Measurements from ENCODE around the gene CNDP1.

CNDP1 gene

DNA sequence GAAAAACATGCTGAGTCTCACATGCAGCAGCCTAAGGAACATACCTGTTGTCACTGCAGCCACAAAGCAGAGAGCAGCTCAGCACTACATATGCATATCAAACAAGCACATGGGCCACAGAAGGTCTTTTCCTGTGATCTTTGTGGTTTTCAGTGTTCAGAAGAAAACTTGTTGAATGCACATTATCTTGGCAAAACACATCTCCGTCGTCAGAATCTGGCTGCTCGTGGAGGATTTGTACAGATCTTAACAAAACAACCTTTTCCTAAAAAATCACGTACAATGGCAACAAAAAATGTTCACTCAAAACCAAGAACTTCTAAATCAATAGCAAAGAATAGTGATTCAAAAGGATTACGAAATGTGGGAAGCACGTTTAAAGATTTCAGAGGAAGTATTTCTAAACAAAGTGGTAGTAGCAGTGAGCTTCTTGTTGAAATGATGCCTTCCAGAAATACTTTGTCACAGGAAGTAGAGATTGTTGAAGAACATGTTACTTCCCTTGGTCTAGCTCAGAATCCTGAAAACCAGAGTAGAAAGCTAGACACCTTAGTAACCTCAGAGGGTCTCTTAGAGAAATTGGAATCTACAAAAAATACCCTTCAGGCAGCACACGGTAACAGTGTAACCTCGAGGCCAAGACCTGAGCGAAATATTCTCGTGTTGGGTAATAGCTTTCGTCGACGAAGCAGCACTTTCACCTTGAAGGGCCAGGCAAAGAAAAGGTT lies 97.5 kb downstream of the CNDP1 start:
- DNase-seq, result no peak

DNA sequence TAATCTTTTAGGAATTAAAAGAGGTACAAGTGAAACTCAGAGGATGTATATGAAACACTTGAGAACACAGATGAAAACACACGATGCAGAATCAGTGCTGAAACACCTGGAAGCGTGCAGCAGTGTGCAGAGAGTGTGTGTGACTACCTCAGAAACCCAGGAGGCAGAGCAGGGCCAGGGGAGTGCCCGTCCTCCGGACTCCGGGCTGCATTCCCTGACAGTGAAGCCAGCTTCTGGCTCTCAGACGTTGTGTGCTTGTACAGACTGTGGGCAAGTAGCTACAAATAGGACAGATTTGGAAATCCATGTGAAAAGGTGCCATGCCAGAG lies 98.0 kb downstream of the CNDP1 start:
- DNase-seq, result no peak

DNA sequence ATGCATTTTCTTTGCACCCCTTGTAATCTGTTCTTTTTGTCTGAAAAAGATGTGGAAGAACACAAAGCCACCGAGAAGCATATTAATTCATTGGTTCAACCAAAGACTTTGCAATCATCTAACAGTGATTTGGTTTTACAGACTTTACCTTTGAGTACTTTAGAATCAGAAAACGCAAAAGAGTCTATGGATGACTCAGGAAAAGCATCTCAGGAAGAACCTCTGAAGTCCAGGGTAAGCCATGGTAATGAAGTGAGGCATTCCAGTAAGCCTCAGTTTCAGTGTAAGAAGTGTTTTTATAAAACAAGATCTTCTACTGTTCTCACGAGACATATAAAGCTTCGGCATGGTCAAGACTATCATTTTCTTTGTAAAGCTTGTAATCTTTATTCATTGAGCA lies 98.6 kb downstream of the CNDP1 start:
- DNase-seq, result no peak

DNA sequence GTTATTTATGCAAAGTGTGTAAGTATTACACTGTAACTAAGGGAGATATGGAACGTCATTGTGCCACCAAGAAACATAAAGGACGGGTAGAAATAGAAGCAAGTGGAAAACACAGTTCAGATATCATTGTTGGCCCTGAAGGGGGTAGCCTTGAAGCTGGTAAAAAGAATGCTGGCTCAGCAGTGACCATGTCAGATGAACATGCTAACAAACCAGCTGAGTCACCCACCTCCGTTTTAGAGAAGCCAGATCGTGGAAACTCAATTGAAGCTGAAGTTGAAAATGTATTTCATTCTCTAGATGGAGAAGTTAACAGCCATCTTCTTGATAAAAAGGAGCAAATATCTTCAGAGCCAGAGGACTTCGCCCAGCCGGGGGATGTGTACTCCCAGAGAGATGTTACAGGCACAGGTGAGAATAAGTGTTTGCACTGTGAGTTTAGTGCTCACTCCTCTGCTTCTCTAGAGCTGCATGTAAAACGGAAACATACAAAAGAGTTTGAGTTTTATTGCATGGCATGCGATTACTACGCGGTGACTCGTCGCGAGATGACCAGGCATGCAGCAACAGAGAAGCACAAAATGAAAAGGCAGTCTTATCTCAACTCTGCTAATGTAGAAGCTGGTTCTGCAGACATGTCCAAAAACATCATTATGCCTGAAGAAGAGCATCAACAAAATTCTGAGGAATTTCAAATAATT lies 99.5 kb downstream of the CNDP1 start:
- DNase-seq, result no peak

GRCh38 chr18:74635224-74635975 lies 101.1 kb downstream of the CNDP1 start:
- no peak for DNase-seq

All from activated CD4-positive, CD25-positive, alpha-beta regulatory T cell (primary cell).